ENCODE data around the gene AGAP1.
A peak's percentile ranks its signal among the peaks of the same experiment; 100 is the strongest.

AGAP1 gene

DNA sequence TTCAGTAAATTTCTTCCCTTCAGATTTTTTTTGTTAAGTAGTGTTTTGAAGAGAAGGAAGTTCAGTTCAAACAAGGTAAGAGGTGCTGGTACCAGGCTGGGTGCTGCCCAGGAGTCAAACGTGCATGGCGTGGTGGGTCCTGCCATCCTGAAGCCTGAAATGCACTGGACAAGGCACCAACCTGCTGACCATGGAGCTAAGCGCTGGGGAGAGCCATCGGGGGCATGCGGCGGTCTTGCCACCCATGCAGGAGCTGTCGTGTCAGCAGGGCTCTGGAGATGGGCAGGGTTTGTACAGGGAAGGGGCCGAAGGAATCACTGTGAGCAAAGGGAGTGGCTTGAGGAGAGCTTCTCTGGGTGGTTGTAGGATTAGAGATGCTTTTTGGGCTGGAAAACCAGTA, 547.8 kb downstream of the AGAP1 start:
- DNase-seq (ENCODE audit: low read depth): no peak
- no peak overlapping the region for H3K4me3 ChIP-seq (ENCODE audit: low read length)
- TF ChIP-seq, protein P1, sequence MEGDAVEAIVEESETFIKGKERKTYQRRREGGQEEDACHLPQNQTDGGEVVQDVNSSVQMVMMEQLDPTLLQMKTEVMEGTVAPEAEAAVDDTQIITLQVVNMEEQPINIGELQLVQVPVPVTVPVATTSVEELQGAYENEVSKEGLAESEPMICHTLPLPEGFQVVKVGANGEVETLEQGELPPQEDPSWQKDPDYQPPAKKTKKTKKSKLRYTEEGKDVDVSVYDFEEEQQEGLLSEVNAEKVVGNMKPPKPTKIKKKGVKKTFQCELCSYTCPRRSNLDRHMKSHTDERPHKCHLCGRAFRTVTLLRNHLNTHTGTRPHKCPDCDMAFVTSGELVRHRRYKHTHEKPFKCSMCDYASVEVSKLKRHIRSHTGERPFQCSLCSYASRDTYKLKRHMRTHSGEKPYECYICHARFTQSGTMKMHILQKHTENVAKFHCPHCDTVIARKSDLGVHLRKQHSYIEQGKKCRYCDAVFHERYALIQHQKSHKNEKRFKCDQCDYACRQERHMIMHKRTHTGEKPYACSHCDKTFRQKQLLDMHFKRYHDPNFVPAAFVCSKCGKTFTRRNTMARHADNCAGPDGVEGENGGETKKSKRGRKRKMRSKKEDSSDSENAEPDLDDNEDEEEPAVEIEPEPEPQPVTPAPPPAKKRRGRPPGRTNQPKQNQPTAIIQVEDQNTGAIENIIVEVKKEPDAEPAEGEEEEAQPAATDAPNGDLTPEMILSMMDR (IDR thresholded peaks at IDR 0.05; ENCODE audit: insufficient read depth, low read depth, low read length, missing control alignments): no peak

DNA sequence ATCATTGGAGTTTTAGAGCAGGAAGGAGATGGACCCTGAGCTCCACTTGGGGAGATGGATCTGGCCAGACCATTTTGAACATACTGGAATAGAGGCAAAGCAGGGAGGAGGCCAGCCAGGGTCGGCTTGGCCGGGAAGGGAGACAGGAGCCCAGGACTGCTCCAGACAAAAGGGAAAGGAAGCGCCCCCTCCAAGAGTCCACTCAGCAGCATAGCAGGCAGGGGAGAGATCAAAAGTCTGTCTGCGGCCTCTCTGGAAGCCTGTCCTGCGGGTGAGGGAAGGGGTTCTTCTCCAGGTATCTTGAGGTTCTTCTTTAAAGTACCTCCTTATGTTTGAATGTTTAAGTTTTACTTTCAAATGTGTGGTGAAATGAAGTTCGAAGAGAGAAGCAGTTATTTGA, 548.2 kb downstream of the AGAP1 start:
- H3K4me3 ChIP-seq (ENCODE audit: low read length): no peak overlapping the region
- TF ChIP-seq, protein P1 (IDR thresholded peaks at IDR 0.05; ENCODE audit: insufficient read depth, low read depth, low read length, missing control alignments): no peak
- no peak for DNase-seq (ENCODE audit: low read depth)

DNA sequence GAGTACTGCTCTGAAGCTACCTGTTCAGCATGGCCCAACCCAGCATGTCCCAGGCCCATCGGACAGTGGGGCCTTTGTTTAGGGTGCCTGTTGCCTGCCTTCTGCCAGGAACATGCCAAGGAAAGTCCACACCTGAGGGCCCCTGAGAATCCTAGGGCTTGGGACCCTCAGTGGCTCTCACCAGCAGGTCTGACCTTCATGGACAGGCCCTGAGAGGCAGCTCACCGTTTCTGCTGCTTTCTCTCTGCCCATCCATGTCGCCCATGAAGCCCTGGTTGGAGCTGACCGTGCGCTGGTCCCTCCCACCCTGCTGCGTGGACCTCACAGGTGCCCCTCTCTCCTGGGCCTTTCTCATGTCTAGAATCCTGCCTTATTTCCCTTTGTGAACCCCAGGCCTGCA, 550.3 kb downstream of the AGAP1 start:
- TF ChIP-seq, protein P1 (IDR thresholded peaks at IDR 0.05; ENCODE audit: insufficient read depth, low read depth, low read length, missing control alignments): no peak
- H3K4me3 ChIP-seq (ENCODE audit: low read length): no peak overlapping the region
- DNase-seq (ENCODE audit: low read depth): no peak

DNA sequence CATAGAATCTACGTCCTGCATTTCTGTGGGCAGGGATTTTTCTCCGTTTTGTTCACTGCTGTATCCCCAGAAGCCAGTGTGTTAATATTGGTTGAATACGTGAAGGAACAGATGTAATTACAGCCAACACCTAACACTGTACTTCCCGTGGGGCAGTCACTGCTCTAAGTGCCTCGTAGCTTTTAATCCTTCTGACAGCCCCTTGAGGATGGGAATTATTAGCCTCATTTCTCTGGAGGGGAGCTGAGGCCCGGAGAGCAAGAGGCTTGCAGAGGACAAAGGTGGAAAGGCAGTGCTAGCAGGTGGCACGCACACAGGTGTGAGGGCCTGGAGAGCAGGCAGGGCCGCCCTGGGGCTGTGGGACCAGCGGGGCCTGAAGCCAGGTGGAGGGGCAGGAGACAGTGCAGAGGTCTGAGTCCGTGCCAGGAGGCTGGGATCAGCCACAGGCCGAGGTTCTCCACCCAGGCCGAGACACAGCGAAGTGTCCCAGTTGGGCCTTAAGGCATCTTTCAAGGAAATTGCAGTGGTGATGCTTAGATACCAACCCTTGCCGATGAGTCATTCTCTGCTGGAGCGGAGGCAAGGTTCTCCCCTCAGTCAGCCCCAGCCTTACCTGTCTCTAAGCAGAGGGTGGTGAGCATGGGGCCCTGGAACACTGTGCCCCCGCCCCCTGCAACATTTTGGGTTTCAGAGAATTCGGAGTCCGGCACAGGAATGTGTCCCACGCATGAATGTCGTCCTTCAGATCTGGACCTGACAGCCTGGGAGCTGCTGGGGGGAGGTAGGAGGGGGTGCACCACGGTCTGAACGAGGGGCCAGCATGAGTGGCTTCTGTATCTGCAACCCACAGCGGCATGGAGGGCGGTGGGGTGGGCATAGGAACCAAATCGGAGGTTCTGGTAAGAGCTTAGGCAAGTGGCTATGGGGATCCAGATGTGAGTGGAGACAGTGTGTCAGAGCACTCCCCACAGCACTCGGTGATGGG, 551.7 kb downstream of the AGAP1 start:
- DNase-seq (ENCODE audit: low read depth): peak; percentile 85
- no peak overlapping the region for H3K4me3 ChIP-seq (ENCODE audit: low read length)
- TF ChIP-seq, protein P1 (IDR thresholded peaks at IDR 0.05; ENCODE audit: insufficient read depth, low read depth, low read length, missing control alignments): no peak

DNA sequence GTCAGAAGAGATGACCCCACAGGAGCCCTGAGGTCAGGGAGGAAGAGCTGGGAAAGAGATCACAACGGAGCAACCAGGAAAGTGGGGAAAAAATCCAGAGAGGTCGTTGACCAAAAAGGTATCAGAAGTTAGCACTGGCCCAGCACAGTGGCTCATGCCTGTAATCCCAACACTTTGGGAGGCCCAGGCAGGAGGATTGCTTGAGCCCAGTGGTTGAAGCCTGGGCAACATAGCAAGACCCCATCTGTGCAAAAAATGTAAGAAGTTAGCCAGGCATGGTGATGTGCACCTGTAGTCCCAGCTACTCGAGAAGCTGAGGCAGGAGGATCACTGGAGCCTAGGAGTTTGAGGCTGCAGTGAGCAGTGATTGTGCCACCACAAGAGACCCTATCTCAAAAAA, 552.9 kb downstream of the AGAP1 start:
- DNase-seq (ENCODE audit: low read depth): no peak
- H3K4me3 ChIP-seq (ENCODE audit: low read length): no peak overlapping the region
- TF ChIP-seq, protein P1 (IDR thresholded peaks at IDR 0.05; ENCODE audit: insufficient read depth, low read depth, low read length, missing control alignments): no peak

DNA sequence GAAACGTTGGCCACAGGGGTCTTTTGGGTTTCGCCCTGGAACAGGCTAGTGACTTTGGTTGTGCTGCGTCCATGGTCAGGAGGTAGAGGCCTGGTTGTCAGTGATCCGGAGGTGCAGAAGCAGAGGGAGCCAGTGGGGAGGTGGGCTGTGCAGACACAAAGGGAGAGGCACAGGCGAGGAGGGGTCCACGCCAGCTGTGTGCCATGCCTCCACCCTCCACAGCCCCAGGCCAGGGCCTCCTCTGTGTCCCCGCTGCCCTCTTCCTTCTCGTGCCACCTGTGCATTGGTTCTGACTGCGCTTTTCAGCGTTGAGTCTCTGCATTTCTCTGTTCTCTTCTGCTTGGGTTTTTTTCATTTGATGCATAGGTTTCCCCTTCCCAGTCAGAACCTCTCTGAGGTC, 553.3 kb downstream of the AGAP1 start:
- no peak for DNase-seq (ENCODE audit: low read depth)
- no peak overlapping the region for H3K4me3 ChIP-seq (ENCODE audit: low read length)

More for the DNA sequence above, 553.3 kb downstream of the AGAP1 start:
- TF ChIP-seq, protein P1 (IDR thresholded peaks at IDR 0.05; ENCODE audit: insufficient read depth, low read depth, low read length, missing control alignments): no peak

Data from epithelial cell of esophagus (primary cell).